Osteocyte (in vitro differentiated cells): ENCODE results near the gene OR2T8. TPM values are rescaled to one million over a fixed set of nuclear protein-coding genes. Genes with fewer than 3 reads are reported as not detected.

Experiments
- DNase-seq: peaks from one replicate; pipeline ENCODE4 v3.0.0; 2021; ENCODE audit warnings: mixed read lengths; ENCODE audit not compliant: unreplicated experiment; ENCODE audit errors: extremely low spot score
- H3K27ac Mint-ChIP-seq: one replicate; pipeline ENCODE4 v1.8.0; 2021; ENCODE audit warnings: mild to moderate bottlenecking, mixed read lengths; ENCODE audit not compliant: unreplicated experiment
- H3K27me3 Mint-ChIP-seq: one replicate; pipeline ENCODE4 v1.8.0; 2021; ENCODE audit warnings: mixed read lengths; ENCODE audit not compliant: unreplicated experiment
- H3K36me3 Mint-ChIP-seq: one replicate; pipeline ENCODE4 v1.8.0; 2021; ENCODE audit warnings: mixed read lengths; ENCODE audit not compliant: unreplicated experiment
- H3K4me1 Mint-ChIP-seq: one replicate; pipeline ENCODE4 v1.8.0; 2021; ENCODE audit warnings: mixed read lengths; ENCODE audit not compliant: unreplicated experiment
- H3K4me3 Mint-ChIP-seq: one replicate; pipeline ENCODE4 v1.8.0; 2021; ENCODE audit warnings: mild to moderate bottlenecking, moderate library complexity, mixed read lengths; ENCODE audit not compliant: unreplicated experiment
- H3K9me3 Mint-ChIP-seq: one replicate; pipeline ENCODE4 v1.8.0; 2021; ENCODE audit warnings: mixed read lengths; ENCODE audit not compliant: unreplicated experiment
- total RNA-seq: library from RNA; stranded (reverse); gene quantifications from 2 replicates; pipeline ENCODE4 v1.2.1, GENCODE V29; 2021
- TF ChIP-seq, protein P1 (sequence below): fragments of 200-600 bp; sonication (generic); IDR thresholded peaks from 2 replicates; pipeline ENCODE4 v1.5.0; 2021; ENCODE audit warnings: antibody characterized with exemption, mild to moderate bottlenecking, moderate library complexity

The OR2T8 gene
- total RNA-seq, 1 donor from 2014 or later = not detected

DNA sequence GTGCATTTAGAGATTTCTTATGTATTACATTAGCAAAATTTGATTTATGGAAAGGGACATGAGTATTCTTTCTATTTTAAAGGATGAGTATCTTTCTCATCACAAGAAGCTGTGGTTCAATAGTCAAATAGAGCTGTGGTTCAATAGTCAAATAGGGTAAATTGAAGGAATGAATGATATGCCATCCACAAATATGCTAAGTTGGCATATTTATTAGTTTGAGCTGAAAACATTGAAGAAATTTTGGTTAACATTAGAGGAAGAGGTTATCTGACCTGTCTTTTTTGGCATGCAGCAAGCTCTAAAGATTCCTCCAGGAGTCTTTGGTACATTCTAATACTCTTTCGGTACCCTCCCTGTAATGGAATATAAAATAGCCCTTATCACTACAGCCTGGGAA, 33.4 kb downstream of the OR2T8 start:
- Mint-ChIP-seq H3K36me3 (no peaks in the 10 kb centered on the region), H3K27ac (no peak overlapping the region), H3K27me3 (no peaks in the 10 kb centered on the region), H3K9me3 (peaks cover 44% of the 10 kb centered on the region), H3K4me1 (no peaks in the 10 kb centered on the region), H3K4me3 (no peak overlapping the region)
- no peak for DNase-seq
- TF ChIP-seq, protein P1, sequence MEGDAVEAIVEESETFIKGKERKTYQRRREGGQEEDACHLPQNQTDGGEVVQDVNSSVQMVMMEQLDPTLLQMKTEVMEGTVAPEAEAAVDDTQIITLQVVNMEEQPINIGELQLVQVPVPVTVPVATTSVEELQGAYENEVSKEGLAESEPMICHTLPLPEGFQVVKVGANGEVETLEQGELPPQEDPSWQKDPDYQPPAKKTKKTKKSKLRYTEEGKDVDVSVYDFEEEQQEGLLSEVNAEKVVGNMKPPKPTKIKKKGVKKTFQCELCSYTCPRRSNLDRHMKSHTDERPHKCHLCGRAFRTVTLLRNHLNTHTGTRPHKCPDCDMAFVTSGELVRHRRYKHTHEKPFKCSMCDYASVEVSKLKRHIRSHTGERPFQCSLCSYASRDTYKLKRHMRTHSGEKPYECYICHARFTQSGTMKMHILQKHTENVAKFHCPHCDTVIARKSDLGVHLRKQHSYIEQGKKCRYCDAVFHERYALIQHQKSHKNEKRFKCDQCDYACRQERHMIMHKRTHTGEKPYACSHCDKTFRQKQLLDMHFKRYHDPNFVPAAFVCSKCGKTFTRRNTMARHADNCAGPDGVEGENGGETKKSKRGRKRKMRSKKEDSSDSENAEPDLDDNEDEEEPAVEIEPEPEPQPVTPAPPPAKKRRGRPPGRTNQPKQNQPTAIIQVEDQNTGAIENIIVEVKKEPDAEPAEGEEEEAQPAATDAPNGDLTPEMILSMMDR = no peak

DNA sequence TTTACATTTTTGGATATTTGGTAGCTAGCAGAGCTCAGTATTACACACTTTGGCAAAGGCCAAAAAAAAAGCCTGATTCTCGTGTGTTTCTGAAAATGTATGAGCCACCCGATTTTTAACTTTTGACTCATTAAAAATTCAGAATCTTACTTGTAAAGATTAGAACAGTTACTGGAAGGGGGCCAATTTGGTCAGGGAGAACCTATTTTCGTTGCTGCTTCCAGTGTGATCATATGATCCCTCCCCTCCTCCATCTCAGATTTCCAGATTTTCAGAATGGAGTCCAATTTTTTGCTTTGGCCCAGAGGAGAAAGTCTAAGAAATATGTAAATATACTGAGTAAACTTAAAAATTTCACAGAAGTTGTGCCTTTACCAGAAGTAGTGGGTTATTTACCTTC, 41.7 kb downstream of the OR2T8 start:
- TF ChIP-seq, protein P1 = no peak
- Mint-ChIP-seq H3K4me1 (no peaks in the 10 kb centered on the region), H3K27ac (no peak overlapping the region), H3K9me3 (peaks cover 37% of the 10 kb centered on the region), H3K36me3 (no peaks in the 10 kb centered on the region), H3K4me3 (no peak overlapping the region), H3K27me3 (no peaks in the 10 kb centered on the region)
- no peak for DNase-seq

DNA sequence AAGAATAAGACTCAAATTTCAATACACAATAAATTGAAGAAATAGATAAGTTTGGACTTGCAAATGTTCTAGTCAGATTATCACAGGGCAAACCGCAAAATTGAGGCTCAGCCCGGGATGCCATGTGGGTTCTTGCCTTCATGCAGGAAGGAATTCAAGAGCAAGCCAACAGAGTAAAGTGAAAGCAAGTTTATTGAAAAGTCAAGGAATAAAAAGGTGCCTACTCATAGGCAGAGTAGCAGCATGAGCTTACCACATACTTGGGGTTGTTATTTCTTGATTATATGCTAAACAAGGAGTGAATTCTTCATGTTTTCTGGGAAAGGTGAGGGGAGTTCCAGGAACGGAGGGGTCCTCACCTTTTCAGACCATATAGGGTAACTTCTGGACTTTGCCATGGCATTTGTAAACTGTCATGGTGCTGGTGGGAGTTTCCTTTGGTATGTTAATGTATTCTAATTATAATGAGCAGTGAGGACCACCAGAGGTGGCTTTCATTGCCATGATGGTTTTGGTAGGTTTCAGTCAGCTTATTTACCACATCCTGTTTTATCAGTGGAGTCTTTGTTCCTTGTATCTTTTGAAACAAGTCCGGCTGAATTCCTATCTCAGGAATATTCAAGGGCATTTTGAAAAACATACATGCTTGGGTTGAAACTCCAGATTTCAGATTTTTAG, 43.0 kb downstream of the OR2T8 start:
- peaks cover 39% of the 10 kb centered on the region for H3K9me3 Mint-ChIP-seq

DNA sequence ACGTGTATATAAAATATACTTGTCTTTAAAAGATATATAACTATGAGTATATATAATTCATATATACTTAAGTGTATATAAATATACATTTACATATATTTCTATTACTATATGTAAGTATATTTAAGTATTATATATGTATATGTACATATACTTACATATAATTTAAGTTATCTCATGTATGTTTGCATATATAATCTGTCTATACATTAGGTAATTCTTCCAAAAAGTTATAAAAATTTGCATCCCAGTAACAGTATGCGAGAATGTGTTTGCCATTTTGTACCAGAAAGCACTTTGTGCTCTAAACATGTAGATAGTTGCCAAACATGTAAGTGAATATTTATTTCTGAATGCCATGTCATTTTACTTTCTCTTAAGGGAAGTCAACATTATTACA, 44.9 kb downstream of the OR2T8 start, which contains the start of gene OR2AK2:
OR2AK2 (plus strand) TSS at position 301 of the 400 bp plus-strand sequence. CDS start 144 bp downstream, outside the sequence.
- no peaks in the 10 kb centered on the region for H3K36me3 Mint-ChIP-seq
- DNase-seq = no peak
- H3K4me1 Mint-ChIP-seq = no peaks in the 10 kb centered on the region
- no peak within 1 kb of the TSS for H3K4me3 Mint-ChIP-seq
- TF ChIP-seq, protein P1 = no peak
- peaks cover 45% of the 10 kb centered on the region for H3K9me3 Mint-ChIP-seq
- no peak within 1 kb of the TSS for H3K27ac Mint-ChIP-seq
- H3K27me3 Mint-ChIP-seq = no peaks in the 10 kb centered on the region

More for the DNA sequence above, 43.0 kb downstream of the OR2T8 start:
- TF ChIP-seq, protein P1 = no peak
- Mint-ChIP-seq H3K27me3 (no peaks in the 10 kb centered on the region), H3K4me1 (no peaks in the 10 kb centered on the region), H3K27ac (no peak overlapping the region), H3K4me3 (no peak overlapping the region), H3K36me3 (no peaks in the 10 kb centered on the region)
- no peak for DNase-seq

DNA sequence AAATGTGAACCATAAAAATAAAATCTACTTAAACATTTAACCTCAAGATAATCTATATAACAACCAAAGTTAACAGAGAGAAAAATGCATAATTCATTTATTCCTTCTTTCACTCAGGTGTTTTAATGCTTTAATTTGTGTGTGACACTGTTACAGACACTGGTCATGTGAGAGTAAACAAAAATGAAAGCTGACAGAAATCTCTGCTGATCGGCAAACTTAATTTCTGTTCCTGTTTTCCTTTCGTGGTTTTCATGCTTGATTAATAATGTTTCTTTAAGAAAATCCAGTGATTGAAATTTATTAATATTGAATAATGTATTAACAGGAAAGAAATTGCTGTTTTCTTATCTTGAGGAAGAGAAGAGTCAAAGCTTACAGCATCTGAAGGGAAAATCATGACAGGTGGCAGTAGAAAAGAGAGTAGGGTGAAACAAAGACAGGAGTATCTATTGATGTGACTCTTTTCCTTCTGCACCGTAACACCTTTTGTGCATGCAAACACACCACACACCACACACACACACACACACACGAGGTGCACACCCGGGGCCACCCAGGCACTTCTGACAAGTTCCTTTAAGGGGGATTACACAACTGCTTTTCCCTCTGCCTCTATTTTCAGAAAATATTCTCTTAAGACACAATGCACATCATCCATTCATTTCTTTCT, 46.6 kb downstream of the OR2T8 start:
- Mint-ChIP-seq H3K36me3 (no peaks in the 10 kb centered on the region), H3K4me3 (no peak overlapping the region), H3K9me3 (peaks cover 43% of the 10 kb centered on the region), H3K4me1 (no peaks in the 10 kb centered on the region), H3K27ac (no peak overlapping the region), H3K27me3 (no peaks in the 10 kb centered on the region)
- DNase-seq = no peak
- TF ChIP-seq, protein P1 = no peak
